IMR-90 (cell line): ENCODE results near the gene SCFD2. TPM values are rescaled to one million over a fixed set of nuclear protein-coding genes. Genes with fewer than 3 reads are reported as not detected.
A peak's percentile ranks its signal among the peaks of the same experiment; 100 is the strongest.

Source experiments
- ATAC-seq: fragments of 200-7000 bp; cut with Tn5 transposase; 2 replicates; pipeline ENCODE4 v1.9.1; 2020; ENCODE audit warnings: low read depth, mild to moderate bottlenecking, moderate library complexity
- BruUV-seq: library from RNA; stranded (reverse); fragments of 400-500 nt; replicated peaks from 2 replicates; lab custom pipeline; 2021; lab: Mats Ljungman, UMichigan
- CTCF ChIA-PET: fragments of 300-600 bp; formaldehyde crosslinking; extraction: SDS; loops from one replicate; lab custom pipeline; 2021; ENCODE audit warnings: antibody characterized with exemption; lab: Yijun Ruan, JAX
- POLR2A ChIA-PET: fragments of 300-600 bp; sonication (Branson Sonifier 250); formaldehyde crosslinking; loops from one replicate; lab custom pipeline; 2022; ENCODE audit warnings: antibody characterized with exemption; ENCODE audit not compliant: unreplicated experiment; lab: Charles Lee
- DNase-seq: peaks from one replicate; pipeline ENCODE4 v3.0.0; 2013
- H2AFZ ChIP-seq: replicated peaks from 2 replicates; pipeline ENCODE3; 2013; ENCODE audit warnings: low read length, mild to moderate bottlenecking; ENCODE audit not compliant: poor library complexity
- H2AK5ac ChIP-seq: 2 replicates; pipeline ENCODE4 v1.6.1; 2013; ENCODE audit warnings: low read depth, low read length, inconsistent platforms
- H2AK9ac ChIP-seq: replicated peaks from 2 replicates; pipeline ENCODE3; 2013; ENCODE audit warnings: mild to moderate bottlenecking, low read depth, low read length, moderate library complexity; ENCODE audit not compliant: poor library complexity
- H2BK120ac ChIP-seq: 2 replicates; pipeline ENCODE4 v1.6.1; 2013; ENCODE audit warnings: low read depth, low read length, inconsistent platforms
- H2BK15ac ChIP-seq: 3 replicates; pipeline ENCODE4 v1.6.1; 2013; ENCODE audit warnings: low read depth, low read length, inconsistent platforms
- H2BK20ac ChIP-seq: 2 replicates; pipeline ENCODE4 v1.6.1; 2013; ENCODE audit warnings: low read depth, mild to moderate bottlenecking, inconsistent platforms, low read length, moderate library complexity
- H2BK5ac ChIP-seq: 2 replicates; pipeline ENCODE4 v1.6.1; 2013; ENCODE audit warnings: mild to moderate bottlenecking, low read depth, low read length, inconsistent platforms; ENCODE audit not compliant: poor library complexity, severe bottlenecking
- H3K14ac ChIP-seq: replicated peaks from 2 replicates; pipeline ENCODE4 v1.6.1; 2013; ENCODE audit warnings: low read depth, low read length, inconsistent platforms
- H3K18ac ChIP-seq: 2 replicates; pipeline ENCODE4 v1.6.1; 2013; ENCODE audit warnings: low read depth, low read length, control low read depth
- H3K23ac ChIP-seq: 2 replicates; pipeline ENCODE4 v1.6.1; 2013; ENCODE audit warnings: low read depth, low read length, inconsistent platforms
- H3K27ac ChIP-seq: 2 replicates; pipeline ENCODE4 v1.5.1; 2013; ENCODE audit warnings: mild to moderate bottlenecking, control low read depth, low read length; ENCODE audit not compliant: insufficient read depth
- H3K27me3 ChIP-seq: 2 replicates; pipeline ENCODE4 v1.6.1; 2013; ENCODE audit warnings: low read length; ENCODE audit not compliant: control insufficient read depth, insufficient read depth
- H3K36me3 ChIP-seq: 2 replicates; pipeline ENCODE4 v1.6.1; 2013; ENCODE audit warnings: low read length, mixed read lengths; ENCODE audit not compliant: control insufficient read depth, insufficient read depth
- H3K4ac ChIP-seq: 2 replicates; pipeline ENCODE4 v1.6.1; 2013; ENCODE audit warnings: low read depth, low read length, inconsistent platforms
- H3K4me1 ChIP-seq: 2 replicates; pipeline ENCODE4 v1.6.1; 2013; ENCODE audit warnings: low read length, mixed read lengths; ENCODE audit not compliant: control insufficient read depth, insufficient read depth
- H3K4me2 ChIP-seq: 2 replicates; pipeline ENCODE4 v1.6.1; 2013; ENCODE audit warnings: low read depth, mild to moderate bottlenecking, control low read depth, low read length, moderate library complexity
- H3K4me3 ChIP-seq: 2 replicates; pipeline ENCODE4 v1.5.1; 2013; ENCODE audit warnings: low read depth, mild to moderate bottlenecking, control low read depth, low read length, moderate library complexity; ENCODE audit not compliant: insufficient read depth
- H3K56ac ChIP-seq: 2 replicates; pipeline ENCODE4 v1.6.1; 2013; ENCODE audit warnings: low read length, inconsistent platforms; ENCODE audit not compliant: insufficient read depth; ENCODE audit errors: extremely low read depth
- H3K79me1 ChIP-seq, 2 experiments: 2 replicates each; pipeline ENCODE4 v1.6.1; 2013; ENCODE audit warnings: low read length in 2 of 2, inconsistent platforms in 1 of 2, low read depth in 1 of 2
- H3K9ac ChIP-seq: 2 replicates; pipeline ENCODE4 v1.6.1; 2013; ENCODE audit warnings: low read depth, low read length, control low read depth
- H3K9me1 ChIP-seq: 2 replicates; pipeline ENCODE4 v1.6.1; 2013; ENCODE audit warnings: low read length, inconsistent platforms; ENCODE audit not compliant: insufficient read depth
- H3K9me3 ChIP-seq: 2 replicates; pipeline ENCODE4 v1.6.1; 2013; ENCODE audit warnings: low read length; ENCODE audit not compliant: control insufficient read depth, insufficient read depth
- H4K20me1 ChIP-seq: 2 replicates; pipeline ENCODE4 v1.6.1; 2013; ENCODE audit warnings: low read length, inconsistent platforms; ENCODE audit not compliant: insufficient read depth
- H4K5ac ChIP-seq: 2 replicates; pipeline ENCODE4 v1.6.1; 2013; ENCODE audit warnings: mild to moderate bottlenecking, low read depth, low read length, control low read depth
- H4K8ac ChIP-seq, 2 experiments: 2 replicates each; pipeline ENCODE4 v1.6.1; 2013; ENCODE audit warnings: low read depth in 2 of 2, low read length in 2 of 2, control low read depth in 1 of 2, inconsistent platforms in 1 of 2
- H4K91ac ChIP-seq: 2 replicates; pipeline ENCODE4 v1.6.1; 2013; ENCODE audit warnings: low read depth, low read length, inconsistent platforms; ENCODE audit not compliant: insufficient read depth
- RCOR1 ChIP-seq: IDR thresholded peaks from 2 replicates; pipeline ENCODE4 v1.6.1; 2012; ENCODE audit warnings: mild to moderate bottlenecking, low read length, improper control_type of control experiment; ENCODE audit not compliant: insufficient replicate concordance
- RFX5 ChIP-seq: IDR thresholded peaks from 2 replicates; pipeline ENCODE4 v1.8.0; 2012; ENCODE audit warnings: low read depth, mild to moderate bottlenecking, low read length, moderate library complexity
- WGBS, 2 experiments: methylation state at CpG; one replicate each; pipeline versions ENCODE4 v1.1.5 to v1.1.7; 2013; ENCODE audit warnings: missing lambda C conversion rate in 2 of 2; ENCODE audit not compliant: insufficient read length in 1 of 2; ENCODE audit errors: extremely low coverage in 2 of 2; 5-methylcytosine and 5-hydroxymethylcytosine counted together
- dilution Hi-C: fragments of 300-500 bp; cut with HindIII; formaldehyde crosslinking; loops from one replicate; pipeline ENCODE4 v1.14.3; 2018; ENCODE audit warnings: low sequenced_read_pairs; ENCODE audit not compliant: unreplicated experiment
- in situ Hi-C: fragments of 300-500 bp; cut with MboI; formaldehyde crosslinking; loops from 3 replicates; pipeline ENCODE4 v1.14.3; 2019; ENCODE audit warnings: low sequenced_read_pairs, inconsistent platforms, mixed read lengths
- intact Hi-C: fragments of 100-400 bp; cut with micrococcal nuclease; formaldehyde crosslinking; loops from 2 replicates; pipeline ENCODE4 v1.10.0; 2022
- polyA plus RNA-seq, 3 experiments: library from polyadenylated mRNA; depleted of rRNA; stranded (reverse); fragments of >200 nt; gene quantifications; 2 replicates each; pipeline ENCODE4 v1.2.3, GENCODE V29; 2012; ENCODE audit warnings: low replicate concordance in 1 of 3
- total RNA-seq: library from RNA; depleted of rRNA; stranded (reverse); fragments of >200 nt; gene quantifications from 2 replicates; pipeline ENCODE4 v1.2.3, GENCODE V29; 2012

Gene SCFD2
- total and polyA plus RNA-seq, 2 of the 4 experiments (the other 2 are of a cell fraction): 18.9 to 62.4 TPM

GRCh38 chr4:53362093-53362492 lies 3.8 kb downstream of the SCFD2 start:
- Histone ChIP-seq H3K27ac (no peak overlapping the region), H2BK15ac (0 out of 3 replicates have a peak overlapping the region, but pooled peaks have one; percentile 4), H3K79me1 (peaks cover 22 to 54% of the 10 kb centered on the region in 2 experiments), H3K23ac (no peak overlapping the region; the same call in 1 of the 2 replicates), H3K9me3 (no peaks in the 10 kb centered on the region), H2AFZ (peak overlapping the region; percentile 39), H2AK9ac (no peak overlapping the region), H3K9me1 (peaks cover 9% of the 10 kb centered on the region), H3K18ac (no peak overlapping the region), H2BK120ac (no peak overlapping the region), H3K14ac (no peak overlapping the region), H4K91ac (no peak overlapping the region), H2BK5ac (no peak overlapping the region), H4K20me1 (no peaks in the 10 kb centered on the region), H3K27me3 (no peaks in the 10 kb centered on the region), H3K4me1 (0 out of 2 replicates have a peak, but pooled peaks cover 3% of the 10 kb centered on the region), H3K36me3 (peaks cover 2% of the 10 kb centered on the region; the same call in 1 of the 2 replicates), H2AK5ac (peak overlapping the region; percentile 84; the same call in 1 of the 2 replicates), H2BK20ac (no peak overlapping the region), H3K4ac (no peak overlapping the region), H3K56ac (no peak overlapping the region), H4K5ac (no peak overlapping the region), H4K8ac (peak overlapping the region; percentile 47; a peak in 1 of 4 replicates), H3K9ac (no peak overlapping the region), H3K4me3 (no peak overlapping the region), H3K4me2 (peak overlapping the region; percentile 8; the same call in 1 of the 2 replicates)
- ChIA-PET POLR2A (no interaction called here), CTCF (no interaction called here)
- DNase-seq (no peak), ATAC-seq (no peak)
- BruUV-seq: no TSS peak
- TF ChIP-seq RFX5 (no peak), RCOR1 (no peak)
- dilution Hi-C loops (no loop called here), in situ Hi-C loops (no loop called here), intact Hi-C loops (no loop called here)
- WGBS, 2 experiments: 100% methylated on average over 1 of the region's 1 CpG; no CpG with 5 or more reads in 1 of the 2 experiments
